Stimulated activated CD8-positive, alpha-beta memory T cell treated with anti-CD3 and anti-CD28 coated beads, Interleukin-4, amount 100 ng/mL, for 48 hours (primary cell): ENCODE results near the gene SPON1.
"Not testable (repeated sequence)": the region's sequence is repeated elsewhere in the genome, so short reads cannot be mapped to it uniquely, and the experiment has no call there.

ENCODE experiments used
- DNase-seq: peaks from one replicate; pipeline ENCODE4 v3.0.0-alpha.2; 2020

The SPON1 gene

GRCh38 chr11:14136561-14136960 lies 174.0 kb downstream of the SPON1 start:
- DNase-seq = no peak

DNA sequence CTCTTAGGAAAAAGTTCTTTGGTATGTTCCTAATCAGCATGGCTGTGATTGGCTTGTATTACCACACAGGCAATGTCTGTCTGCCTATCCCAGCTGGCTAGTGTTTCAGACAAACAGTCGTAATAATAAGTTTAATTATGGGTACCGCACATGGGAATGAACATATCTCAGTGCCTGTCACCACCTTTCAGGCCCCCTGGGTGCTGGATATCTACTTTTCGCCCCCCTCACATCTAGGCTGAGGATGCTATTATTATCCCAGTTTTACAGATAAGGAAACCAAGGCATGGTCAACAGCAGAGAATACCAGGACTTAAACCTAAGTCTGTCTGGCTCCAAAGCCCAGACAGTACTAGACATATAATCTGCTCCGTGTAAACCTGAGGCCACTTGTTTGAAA lies 174.8 kb downstream of the SPON1 start:
- no peak for DNase-seq

DNA sequence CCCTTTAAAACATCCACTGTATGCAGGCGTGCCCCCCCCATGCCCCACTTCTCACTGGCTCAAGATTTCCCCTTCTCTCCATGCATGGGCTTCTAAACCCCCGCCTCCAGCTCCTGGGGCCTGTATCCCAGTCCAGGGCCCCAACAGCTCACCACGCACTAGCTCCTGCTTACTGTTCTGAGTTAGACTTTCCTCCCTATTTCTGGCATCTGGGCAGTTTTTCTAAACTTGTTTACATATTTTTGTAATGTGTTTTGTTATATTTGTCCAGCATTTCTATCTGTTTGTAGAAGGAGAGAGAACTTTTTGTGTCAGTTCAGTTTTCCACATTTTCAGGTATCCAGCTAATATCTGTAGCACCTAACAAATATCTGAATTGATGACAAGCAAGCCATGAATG lies 178.5 kb downstream of the SPON1 start:
- no peak for DNase-seq

- no peak for DNase-seq
Observed at GRCh38 chr11:14141676-14142075, 179.2 kb downstream of the SPON1 start.

GRCh38 chr11:14144934-14145333 lies 182.4 kb downstream of the SPON1 start:
- no peak for DNase-seq

GRCh38 chr11:14148653-14149273 lies 186.2 kb downstream of the SPON1 start:
- no peak for DNase-seq

DNA sequence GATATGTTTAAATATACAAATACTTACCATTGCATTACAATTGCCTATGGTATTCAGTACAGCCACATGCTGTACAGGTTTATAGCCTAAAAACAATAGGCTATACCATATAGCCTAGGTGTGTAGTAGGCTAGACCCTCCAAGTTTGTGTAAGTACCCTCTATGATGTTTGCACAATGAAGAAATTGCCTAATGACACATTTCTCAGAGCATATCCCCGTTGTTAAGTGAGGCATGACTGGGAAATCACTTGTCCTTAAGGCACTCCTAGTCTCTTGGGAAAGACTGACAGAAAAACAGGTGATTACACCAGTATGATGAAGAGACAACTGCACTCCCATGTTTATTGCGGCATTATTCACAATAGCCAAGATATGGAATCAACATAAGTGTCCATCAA lies 187.2 kb downstream of the SPON1 start:
- DNase-seq = no peak

DNA sequence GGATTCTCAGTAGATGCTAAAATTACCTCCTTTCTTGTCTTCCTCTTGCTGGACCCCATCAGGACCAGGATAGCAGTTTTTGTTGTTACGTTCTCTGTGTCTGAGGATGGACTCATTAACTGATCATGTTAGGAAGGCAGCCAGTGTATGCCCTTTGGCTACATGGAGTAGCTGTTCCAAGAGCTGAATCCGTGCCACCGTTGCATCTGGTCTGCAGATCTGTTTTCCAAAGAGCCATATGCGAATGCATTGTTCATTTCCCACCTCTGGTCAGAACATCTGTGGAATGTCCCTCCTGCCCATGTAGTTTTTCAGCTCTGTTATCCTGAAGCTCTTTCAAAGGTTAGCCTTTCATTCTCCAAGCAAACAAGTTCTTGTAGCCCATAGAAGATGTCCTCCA lies 188.4 kb downstream of the SPON1 start:
- DNase-seq = no peak

- DNase-seq = not testable (repeated sequence)
Observed at GRCh38 chr11:14154103-14154502, 191.6 kb downstream of the SPON1 start.

DNA sequence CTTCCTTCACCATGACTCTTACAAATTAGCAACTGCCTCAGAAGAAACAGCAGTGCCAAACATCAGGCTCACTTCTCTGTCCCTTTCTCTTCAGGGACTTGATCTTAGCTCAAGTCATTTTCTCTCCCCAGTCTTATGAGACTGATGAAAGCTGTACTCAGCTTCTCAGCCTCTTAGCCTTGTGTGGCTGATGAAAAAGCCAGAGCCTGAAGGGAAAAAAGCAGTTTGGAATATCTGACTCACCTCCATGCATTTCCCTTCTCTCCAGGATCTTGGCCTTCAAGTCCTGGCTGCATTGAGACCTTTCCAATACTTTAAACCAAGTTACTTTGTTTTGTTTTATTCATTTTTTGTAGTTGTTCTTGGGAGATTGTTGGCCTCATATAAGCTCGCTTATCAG lies 195.9 kb downstream of the SPON1 start:
- DNase-seq = no peak

GRCh38 chr11:14163576-14163975 lies 201.1 kb downstream of the SPON1 start:
- DNase-seq = no peak

GRCh38 chr11:14173679-14174078 lies 211.2 kb downstream of the SPON1 start:
- not testable (repeated sequence) for DNase-seq

- DNase-seq = no peak
Observed at GRCh38 chr11:14179116-14179820, 216.7 kb downstream of the SPON1 start.

DNA sequence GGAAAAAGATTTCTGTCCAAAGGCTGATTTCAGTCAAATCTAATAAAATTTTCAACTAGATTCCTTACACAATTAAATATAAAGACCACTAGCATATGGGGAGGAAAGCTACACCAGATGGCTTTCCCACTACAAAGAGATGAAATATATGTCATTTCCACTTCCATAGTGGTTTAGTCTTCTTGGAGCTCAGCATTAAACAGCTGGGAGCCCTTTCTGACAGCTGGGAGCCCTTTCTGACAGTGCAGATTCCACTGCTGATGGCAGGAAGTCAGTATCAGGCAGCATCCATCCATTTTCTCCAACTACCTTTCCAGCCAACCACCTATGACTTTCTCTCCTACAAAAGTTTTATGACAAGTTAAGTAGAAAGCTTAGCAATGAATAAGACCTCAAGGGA lies 218.6 kb downstream of the SPON1 start:
- no peak for DNase-seq

GRCh38 chr11:14182833-14183364 lies 220.4 kb downstream of the SPON1 start:
- no peak for DNase-seq

DNA sequence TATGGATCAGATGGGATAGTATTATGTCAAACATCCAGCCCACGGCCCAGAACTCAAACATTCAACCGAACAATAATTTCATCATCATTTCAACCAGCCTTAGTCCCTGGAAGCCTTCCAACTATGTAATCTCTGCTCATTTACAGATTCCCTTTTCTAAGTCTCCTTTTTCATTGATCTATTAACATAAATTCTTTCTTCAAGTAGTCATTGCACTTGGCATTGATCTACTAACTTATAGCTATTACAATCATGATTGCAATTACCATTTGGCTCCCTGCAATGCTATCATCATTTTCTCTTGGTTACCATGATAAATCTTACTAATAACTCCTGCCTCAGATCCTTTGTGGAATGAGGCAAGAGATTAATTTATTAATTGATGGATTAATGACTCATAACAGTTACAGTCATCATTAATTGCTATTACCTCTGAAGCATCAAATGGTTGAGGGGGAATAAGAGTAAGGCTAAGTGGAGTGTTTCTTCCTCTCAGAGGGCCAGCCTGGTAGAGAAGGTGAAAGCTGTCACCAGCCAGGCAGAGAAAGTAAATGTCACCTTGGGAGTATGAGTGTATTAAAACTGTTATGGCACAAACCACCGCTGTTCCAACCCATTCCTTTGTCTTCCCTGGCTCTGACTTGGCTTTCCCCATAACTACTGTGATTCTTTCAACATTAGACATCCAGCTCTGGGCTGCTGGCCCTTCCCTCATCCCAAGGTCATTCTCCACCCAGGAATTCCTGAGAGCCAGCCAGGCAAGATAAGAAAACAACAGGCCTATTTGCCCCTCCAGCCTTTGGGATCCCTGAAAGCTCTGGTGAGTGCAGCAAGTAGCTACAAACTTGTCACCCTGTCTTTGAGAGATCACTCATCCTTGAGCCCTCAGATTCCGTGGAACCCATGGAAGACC lies 221.8 kb downstream of the SPON1 start:
- DNase-seq = no peak

- no peak for DNase-seq
Observed at GRCh38 chr11:14185461-14185860, 222.9 kb downstream of the SPON1 start.

GRCh38 chr11:14186046-14186775 lies 223.7 kb downstream of the SPON1 start:
- no peak for DNase-seq

- no peak for DNase-seq
Observed at GRCh38 chr11:14189874-14190273, 227.4 kb downstream of the SPON1 start.

DNA sequence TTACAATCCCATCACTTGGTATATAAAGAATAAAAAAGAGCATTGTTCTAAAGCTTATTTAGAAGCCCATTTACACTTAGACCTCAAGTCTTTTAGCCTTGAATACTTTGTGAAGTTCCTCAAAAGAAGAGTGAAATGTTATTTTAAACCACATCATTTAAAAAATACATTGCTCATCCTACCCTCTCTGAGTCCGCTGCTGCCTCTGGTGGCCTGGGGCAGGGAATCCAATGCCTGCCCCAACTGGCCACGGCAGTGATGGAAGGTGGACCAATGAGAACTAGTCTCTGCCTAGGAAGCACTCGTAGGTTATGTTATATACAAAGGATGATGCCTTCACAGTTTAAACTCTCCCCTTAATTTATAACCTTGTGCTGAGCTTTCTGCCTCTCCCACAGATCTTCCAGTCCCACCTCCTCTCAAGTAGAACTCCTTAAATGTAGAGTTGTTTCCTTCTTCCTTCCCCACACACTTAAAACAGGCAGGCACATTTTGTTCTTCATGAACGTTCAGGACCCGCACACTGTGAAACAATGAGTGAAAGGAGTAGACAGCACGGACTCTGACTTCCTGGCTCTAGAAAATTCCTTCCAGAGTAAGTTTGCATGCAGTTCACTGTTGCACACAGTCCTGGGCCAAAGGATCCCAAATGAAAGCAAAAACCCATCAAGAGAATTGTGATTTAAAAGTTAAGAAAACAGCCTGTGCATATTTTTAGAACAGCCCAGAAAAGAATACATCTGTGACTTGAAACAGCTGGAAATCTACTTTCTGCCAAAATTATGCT lies 228.7 kb downstream of the SPON1 start:
- no peak for DNase-seq

- no peak for DNase-seq
Observed at GRCh38 chr11:14193644-14194043, 231.1 kb downstream of the SPON1 start.
